GM11168 (cell line): ENCODE data around the gene CACNA1S.

Source experiments
- in situ Hi-C: fragments of 300-500 bp; cut with MboI; formaldehyde crosslinking; loops from one replicate; pipeline ENCODE4 v1.12.0; 2022; ENCODE audit warnings: low sequenced_read_pairs; ENCODE audit not compliant: unreplicated experiment

The CACNA1S gene

DNA sequence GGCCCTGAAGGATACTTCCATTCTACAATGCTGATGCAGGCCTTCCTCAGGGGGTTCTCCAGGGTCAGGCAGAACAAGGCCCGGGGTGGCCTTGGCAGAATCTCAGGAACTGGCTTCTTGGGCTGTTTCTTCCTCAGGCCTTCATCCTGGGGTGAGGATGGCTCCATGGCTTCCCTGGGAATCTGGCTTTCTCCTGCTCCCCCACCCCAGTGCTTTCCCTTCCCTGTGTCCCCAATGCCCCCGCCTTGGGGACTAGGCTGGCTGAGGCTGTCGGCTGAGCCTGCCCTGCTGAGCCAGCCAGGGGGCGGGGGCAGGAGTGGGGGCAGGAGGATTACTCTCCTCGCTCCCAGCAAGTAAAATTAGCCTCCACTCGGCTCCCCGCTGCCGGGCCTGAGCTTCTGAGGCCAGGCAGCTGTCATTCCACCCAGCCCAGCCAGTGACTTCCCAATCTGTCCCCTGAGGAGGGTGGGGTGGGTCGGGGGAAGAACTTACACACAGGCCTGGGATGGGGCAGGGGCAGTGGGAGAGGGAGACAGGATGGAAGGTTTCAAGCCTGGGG, at the start of gene CACNA1S:
Gene CACNA1S, minus strand, starts transcription at position 254 of the 559 bp plus-strand sequence. Its CDS starts 87 bp downstream, at position 167.
- in situ Hi-C loops: no loop called here

DNA sequence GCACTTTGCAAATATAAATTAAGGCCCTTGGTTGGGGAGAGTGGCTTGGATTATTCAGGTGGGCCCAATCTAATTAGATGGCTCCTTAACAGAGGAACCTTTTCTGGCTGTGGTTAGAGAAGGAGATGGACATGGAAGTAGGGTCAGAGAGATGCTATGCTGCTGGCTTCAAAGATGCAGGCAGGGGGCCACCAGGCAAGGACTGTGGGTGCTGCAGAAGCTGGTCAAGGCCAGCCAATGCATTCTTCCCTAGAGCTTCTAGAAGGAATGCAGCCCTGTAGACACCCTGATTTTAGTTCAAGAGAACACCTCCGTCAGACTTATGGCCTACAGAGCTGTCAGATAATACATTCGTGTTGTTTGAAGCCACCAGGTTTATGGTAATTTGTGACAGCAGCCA, 45.7 kb upstream of the CACNA1S start:
- in situ Hi-C loops: no loop called here

DNA sequence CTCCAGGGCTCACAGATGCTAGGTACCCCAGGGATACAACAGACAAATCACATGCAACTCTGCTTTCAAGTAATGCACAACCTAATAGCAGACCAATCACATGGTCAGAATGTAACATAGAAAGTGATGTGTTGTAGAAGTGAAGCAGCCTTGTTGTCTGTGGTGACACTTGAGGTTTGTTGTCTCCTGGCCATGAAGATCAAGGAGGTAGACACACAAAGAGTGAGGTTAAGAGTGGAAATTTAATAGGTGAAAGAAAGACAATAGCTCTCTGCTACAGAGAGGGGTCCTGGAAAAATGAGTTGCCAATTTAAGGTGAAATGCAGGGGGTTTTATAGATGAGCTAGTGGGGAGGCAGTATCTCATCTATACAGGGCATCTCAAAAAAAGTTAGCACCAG, 44.6 kb upstream of the CACNA1S start:
- in situ Hi-C loops: no loop called here

DNA sequence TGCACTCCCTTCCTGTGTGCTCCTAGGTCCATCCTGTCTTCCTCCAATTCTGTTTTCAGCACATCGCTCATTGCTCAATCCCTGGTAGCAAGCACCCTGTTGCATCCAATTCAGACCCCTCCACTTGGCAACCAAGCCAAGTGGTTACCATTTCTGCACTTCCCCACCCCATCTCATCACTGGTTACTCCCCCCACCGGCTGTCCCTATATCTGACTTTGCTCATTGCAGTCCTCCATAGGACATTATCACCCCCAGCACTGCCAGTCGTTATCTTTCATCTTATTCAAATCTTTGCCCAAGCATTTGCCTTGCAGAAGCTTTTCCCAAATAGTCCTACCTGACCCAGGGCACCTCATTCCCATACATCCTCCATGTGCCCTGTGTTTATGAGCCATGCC, 44.1 kb upstream of the CACNA1S start:
- in situ Hi-C loops: no loop called here

DNA sequence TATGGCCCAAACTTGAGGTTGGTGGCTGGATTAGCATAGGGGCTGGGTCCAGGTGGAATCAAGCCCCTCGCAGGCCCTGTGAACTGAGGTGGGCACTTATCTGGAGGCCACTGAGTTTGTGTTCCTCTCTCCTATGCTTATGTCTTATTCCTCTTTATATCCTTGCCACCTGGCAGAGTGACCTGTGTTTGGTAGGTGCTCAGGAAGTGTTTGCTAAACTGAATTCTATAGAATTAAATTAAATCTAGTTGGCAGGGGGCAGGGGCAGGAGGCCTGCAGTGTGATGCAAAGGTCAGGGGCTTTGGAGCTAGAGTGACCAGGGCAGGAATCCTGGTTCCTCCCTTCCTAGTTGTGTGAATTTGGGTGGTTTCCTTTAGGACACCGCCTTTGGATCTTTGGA, 43.1 kb upstream of the CACNA1S start:
- in situ Hi-C loops: no loop called here

DNA sequence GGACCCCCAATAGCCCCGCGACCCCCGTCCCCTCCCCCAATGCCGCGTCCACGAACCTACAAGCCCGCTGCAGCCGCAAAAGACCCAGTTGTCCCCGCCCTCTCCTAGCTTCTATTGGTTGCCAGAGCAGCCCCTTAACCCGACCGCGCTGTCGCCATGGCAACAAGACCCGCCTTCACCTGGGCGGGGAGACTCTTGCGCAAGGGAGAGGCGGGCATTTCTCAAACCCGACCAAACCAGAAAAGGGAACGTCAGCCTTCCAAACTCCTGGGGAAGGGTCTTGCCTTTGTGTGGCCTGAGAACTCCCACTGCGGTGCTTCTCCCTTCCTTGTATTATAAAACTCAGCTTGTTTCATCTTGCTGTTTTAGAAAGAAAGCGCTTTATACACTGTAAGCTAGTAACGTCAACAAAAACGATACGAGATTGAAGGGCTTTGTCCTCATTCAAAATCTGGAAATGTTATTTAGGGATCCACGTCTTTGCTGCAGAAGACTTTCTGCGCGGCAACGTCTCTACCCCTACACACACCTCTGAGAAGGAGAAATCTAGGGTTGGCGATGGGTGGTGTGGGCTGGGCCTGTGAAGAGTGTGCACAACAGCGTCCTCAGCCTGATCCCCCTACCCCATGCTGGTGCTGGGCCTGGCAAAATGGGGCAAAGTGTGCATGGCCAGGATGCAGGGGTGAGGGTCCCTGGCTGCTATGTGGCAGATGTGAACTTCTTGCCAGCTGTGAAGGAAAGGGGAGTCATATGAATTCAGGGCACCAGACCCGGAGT, 42.4 kb upstream of the CACNA1S start, which contains the start of gene TMEM9:
Gene TMEM9, minus strand, starts transcription at position 86 of the 777 bp plus-strand sequence. CDS start 551 bp downstream, outside the sequence.
- in situ Hi-C loops: no loop called here

DNA sequence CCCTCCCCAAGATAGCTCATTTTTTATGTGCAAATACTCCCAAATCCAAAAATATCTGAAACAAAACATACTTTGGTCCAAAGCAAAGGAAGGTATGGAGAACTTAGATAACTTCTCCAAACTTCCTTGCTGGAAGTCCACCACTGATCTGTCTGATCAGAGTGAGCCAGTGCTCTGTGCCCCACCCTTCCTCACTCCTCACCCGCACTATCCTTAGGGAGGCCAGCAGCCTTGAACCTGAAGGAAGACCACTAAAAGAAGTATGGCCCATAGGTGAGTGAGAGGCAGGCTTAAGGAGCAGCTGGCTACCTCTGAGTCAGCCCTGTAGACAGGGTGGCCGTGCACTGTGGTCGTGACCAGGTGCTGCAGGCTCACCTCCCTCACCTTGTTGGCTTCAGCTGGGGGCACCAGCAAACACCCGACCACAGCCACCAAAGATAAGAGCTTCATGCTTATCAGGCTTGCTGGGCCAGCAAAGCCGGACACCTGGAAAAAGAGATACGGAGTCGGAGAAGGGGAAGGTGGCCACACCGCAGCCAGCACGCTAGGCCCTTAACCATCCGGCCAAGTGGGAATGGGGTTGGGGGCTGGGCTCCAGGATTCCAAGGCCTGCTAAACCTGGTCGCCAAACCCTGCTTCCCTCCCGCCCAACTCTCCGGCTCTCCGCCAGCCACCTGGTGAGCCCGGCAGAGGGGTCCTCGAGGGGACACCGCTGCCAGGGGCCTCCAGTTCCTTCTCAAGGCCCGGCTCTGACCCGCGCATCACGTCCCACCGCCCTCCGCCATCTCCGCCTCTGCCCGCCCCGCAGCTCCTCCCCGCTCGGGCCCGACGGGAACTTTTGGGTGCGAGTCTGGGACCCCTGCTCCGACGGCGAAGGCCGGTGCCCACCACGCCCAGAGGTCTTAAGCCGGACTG, 41.5 kb upstream of the CACNA1S start:
- in situ Hi-C loops: no loop called here

DNA sequence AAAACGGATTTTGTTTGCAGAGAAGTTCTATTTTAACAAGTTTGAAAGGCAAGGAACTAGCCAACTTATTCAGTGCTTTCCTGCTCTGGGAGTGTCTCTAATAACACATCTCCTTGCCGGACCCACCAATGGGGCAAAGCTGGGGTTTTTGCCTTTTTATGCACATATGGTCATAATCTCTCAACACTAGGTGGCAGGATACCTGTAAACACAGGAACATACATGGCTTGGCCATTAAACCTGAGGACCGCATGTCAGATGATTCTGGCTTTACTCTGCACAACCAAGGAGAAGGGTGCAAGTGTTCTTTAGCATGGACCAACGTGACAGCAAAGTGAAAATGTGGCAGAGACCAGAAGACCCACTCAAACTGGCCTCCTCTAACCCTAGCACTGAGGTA, 37.2 kb upstream of the CACNA1S start:
- in situ Hi-C loops: no loop called here

DNA sequence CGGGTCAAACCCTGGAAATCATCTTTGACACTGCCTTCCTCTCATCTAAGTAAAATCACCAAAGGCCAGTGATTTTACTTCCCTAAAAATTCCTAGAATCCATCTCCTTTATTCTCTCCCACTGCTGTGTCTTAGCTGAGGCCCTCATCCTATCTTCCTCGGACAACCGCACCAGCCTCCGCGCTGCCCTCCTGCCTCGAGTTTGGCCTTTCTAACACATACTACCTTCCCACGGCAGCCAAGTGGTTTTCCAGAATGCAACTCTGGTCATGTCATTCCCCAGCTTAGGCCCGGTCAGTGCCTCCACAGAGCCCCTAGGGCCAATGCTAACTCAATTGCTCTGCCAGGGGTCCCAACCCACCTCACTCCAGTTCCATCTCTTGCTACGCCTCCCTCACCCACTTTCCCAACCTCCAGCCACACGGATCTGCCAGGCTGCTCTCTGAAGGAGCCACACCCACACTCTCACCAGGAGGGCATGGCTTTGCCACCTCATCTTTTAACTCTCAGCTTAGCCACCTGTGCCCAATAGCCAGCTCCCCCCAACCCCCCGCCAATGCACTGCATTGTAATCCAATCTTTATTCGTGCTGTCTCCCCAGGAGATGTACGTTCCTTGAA, 35.3 kb upstream of the CACNA1S start:
- in situ Hi-C loops: no loop called here

DNA sequence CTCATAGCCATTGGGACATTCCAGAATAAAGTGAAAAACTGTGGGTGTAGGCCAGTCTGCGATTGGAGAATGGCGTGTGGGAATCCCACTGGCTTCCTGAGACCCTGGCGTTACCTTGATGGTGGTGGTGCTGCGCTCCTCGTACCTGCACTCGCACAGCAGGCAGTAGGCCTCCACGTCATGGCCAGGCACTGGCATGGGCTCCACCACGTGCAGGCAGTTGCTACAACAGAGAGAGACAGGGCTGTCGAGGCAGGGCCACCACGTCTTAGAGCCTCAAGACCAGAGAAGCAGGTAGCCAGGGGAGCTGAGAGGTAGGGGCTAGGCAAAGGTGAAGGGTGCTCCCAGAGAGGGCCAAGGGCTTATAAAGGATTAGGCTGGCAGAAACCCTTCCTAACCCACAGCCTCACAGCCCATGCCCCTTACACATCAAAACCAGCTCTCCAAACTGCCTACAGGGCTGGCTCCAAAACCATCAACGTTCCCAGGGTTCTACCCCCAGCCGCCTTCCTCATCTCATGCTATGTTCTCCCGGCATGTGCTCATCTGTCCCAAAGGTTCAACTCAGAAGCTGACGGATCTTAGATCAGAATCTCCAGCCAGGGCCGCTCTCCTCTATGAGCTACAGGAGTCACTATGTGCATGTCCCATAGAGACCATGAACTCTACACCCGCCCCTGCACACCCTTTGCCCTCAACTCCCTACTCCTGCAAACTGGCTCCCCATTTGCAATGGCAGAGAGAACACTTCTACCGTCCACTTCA, 34.6 kb upstream of the CACNA1S start:
- in situ Hi-C loops: no loop called here

DNA sequence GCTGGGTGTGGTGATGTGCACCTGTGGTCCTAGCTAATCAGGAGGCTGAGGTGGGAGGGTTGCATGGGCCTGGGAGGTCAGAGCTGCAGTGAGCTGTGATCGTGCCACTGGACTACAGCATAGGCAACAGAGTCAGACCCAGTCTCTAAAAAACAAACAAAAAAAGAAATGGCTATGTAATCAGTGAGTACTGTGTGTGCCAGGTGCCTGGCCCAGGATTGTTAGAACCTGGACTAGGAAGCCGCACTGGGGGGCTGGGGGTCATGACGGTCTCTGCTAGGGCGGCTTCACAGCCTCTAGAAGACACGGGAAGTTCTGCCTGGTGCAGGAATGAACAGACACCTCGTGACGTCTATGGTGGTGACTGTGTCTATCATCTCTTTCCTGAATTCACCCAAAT, 33.6 kb upstream of the CACNA1S start:
- in situ Hi-C loops: no loop called here

DNA sequence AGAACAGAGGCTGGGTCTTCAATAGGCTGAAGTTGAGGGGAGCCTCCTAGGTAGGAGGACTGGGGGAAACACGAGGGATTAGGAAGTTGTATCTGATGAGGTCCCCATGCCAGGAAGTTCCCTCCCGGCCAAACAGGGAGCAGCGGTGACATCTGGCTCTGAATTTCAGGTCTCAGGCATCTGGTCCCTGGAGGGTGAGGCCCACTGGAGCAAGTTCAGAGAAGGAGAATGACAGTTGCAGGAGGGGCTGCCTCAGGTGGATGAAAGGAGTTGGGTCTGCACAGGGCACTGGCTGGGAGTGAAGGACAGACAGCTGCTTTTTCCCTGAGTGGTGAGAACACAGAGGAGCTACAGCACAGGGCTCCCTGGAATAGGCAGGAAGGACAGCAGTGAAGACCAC, 32.9 kb upstream of the CACNA1S start:
- in situ Hi-C loops: no loop called here

DNA sequence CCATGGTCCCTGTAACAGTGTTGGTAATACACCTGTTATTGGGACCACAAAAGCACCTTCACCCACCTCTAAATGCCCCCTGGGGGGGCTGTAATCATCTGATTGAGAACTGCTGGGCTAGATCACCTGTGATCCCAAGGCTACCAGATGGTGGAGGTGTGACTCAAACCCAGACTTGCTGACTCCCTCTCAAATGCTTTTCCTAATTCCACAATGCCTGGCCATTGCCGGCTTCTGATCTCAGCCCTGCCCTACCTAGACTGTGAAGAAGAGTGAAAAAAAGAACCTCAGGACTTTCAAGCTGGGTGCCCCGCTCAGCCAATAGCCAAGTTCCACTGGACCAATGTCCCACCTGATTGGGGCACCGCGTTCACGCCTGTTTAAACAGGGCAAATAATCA, 32.5 kb upstream of the CACNA1S start:
- in situ Hi-C loops: no loop called here

DNA sequence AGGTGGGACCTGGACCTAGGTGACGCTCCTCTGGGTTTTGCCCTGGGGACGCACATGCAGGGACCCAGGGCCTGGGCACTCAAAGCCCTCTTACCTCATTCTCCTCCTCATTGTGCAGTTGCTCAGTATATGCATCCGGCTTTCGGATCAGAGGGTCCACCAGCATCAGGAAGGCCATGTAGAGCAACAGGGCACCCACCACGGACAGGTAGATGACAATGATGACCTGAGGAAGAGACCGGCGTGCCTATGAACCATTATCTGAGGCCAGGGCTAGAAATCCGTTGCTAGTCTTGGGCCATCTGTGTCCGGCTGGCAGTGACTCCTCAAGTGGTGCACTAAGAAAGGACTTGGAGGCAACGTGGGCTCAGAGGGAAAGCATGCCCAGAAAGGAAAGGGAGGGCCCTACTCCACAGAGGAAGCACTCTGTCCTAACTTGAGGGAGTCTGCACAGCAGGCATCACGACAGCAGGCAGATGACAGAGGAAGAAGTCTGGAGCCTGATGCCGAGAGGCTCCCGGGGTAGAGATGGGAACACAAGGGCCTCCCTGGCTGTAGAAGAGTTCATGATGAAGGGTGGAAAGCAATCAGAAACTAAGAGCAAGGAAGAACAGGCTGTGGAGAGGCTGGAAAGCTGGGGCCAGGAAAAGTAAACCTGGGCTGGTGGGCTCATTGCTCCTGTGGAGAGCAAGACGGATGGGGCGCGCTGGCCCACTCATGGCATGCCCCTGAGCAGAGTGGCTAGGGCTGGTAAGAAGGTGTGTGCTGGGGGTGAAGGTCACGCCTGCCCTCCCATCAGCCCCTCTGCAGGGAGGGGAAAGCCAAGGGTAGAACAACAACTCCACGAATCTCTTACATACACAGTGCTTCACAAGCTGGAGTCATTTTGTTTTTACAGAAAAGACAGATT, 31.8 kb upstream of the CACNA1S start:
- in situ Hi-C loops: no loop called here

DNA sequence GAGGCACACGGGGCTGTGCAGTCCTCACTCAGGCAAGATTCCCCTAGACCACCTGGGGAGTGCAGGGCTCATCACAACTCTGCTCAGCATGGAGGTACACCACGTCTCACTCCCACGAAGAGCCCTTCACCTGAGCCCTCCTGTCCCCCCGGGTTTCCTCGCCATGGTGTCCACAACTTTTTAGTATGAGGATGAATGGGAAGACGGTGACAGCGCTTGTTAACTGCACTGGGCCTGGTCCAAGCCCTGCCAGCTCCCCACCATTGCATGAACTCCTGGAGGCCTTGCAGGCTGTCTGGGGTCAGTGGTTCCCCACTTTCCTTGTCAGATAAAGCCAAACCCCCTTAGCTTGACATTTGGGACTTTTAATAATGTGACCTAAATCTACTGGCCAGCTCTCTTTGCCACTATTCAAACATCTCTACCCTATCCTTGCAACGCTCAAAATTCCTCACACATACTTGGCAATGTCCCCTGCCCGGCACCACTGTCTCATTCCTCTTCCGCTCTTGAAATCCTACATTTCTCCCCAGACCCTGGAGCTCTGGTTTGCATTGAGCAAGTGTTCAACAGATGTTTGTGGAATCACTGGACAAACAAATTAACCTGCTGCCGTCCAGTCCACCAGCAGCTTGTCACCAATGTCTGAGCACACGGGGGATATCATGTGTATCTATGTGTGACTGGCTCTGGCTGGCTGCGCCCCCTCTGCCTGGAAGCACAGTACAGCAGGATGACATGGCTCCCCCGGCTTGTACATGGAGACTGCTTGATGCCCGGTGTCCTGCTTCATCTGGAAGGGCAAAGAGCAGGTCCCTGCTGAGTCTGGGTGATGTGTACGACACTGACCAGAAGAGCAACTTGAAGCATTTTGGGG, 30.9 kb upstream of the CACNA1S start:
- in situ Hi-C loops: no loop called here

DNA sequence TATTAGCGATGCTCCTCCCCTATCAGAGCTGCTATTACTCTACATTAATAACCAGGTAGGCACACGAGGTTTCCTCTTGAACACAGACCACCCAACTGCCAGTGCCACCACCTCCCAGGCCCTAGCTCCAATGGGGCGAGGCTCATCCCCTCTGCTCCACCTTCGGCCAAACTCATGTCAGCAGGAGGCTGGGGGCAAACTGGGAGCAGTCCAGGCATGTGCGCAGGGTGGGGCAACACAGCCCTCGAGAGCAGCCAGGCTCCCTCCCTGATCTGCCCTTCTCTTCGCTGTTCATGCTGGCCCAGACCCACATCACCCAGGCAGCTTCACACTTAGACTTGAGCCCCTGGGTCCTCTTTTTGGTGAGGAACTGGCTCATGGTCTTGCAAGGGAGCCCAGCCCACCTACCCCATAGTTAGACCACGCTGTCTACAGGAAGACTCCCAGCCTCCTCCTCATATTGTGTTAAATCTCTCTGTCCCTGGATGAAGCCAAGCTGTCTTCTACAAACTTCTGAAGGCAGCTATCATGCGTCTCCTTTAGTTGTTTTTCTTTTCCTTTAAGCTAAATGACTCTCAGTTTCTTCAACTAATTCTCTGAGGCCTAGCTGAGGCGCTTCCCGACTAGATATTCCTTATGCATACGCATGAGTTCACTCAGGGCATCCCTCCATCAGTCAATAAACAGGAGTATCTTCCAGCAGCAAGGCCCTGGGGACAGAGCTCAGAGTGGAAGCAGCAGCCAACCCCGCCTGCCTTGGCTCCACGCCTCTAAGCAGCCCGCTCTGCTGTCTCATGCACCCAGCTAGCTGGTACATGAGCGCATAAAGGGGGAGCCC, 30.0 kb upstream of the CACNA1S start:
- in situ Hi-C loops: no loop called here

DNA sequence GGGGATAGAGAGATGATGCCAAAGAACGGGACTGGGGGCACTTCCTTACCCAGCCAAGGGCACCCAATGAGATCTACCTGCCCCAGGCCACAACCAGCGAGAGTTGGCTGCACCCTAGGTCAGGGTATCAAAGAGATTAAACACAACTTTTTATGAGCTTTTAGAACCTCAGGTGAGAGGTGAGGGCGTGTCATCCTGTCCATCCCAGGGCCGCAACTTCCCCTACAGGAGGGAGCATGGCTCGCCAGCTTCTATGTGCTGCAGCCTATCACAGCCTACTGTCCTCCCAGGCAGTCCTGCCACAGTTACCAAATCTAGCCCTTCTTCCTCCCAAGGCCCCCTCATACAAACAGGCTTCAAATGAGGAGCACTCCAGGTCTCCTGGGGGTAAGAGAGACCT, 29.2 kb upstream of the CACNA1S start:
- in situ Hi-C loops: no loop called here
